ENCODE data around the gene TSPOAP1.

Gene TSPOAP1

DNA sequence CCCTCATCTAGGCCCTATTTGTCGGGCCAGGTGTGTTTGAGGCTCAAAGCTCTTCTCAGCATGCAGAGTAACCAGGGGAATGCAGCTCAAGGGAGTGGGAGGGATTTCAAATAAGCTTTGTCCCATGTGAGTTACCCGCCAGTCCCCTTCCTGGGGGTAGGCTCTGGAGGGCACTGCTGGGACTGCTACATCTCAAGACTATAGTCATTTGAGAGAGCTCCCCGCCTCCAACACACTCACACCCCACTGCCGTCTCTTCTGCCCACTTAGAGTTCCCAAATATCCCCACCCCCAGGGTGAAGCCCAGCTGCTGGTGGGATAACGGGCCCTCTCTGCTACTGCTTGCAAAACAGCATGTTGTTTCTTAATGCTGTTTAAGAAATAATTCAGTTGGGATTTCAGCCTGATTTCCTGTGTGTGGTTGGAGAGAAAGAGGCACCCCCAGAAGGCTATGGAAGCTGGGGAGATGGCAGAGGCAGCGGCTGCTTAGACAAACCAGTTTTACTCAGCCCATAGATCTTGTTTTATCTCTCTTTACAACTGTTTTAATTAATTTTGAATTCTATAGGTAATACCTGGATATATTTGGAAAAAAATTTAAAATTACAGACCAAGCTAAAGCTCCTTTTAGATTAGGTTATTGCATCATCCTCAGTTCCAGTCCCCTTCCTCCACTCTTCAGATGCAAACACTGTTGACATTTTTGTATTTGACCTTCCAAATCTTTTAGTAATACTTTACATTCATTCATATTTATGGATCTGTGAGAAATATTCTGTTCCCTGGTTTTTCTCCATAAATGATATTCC lies 43.8 kb downstream of the TSPOAP1 start:
- H3K4me3 ChIP-seq (ENCODE audit: low read depth, low read length): no peak overlapping the region
- DNase-seq (ENCODE audit: low read depth): no peak

DNA sequence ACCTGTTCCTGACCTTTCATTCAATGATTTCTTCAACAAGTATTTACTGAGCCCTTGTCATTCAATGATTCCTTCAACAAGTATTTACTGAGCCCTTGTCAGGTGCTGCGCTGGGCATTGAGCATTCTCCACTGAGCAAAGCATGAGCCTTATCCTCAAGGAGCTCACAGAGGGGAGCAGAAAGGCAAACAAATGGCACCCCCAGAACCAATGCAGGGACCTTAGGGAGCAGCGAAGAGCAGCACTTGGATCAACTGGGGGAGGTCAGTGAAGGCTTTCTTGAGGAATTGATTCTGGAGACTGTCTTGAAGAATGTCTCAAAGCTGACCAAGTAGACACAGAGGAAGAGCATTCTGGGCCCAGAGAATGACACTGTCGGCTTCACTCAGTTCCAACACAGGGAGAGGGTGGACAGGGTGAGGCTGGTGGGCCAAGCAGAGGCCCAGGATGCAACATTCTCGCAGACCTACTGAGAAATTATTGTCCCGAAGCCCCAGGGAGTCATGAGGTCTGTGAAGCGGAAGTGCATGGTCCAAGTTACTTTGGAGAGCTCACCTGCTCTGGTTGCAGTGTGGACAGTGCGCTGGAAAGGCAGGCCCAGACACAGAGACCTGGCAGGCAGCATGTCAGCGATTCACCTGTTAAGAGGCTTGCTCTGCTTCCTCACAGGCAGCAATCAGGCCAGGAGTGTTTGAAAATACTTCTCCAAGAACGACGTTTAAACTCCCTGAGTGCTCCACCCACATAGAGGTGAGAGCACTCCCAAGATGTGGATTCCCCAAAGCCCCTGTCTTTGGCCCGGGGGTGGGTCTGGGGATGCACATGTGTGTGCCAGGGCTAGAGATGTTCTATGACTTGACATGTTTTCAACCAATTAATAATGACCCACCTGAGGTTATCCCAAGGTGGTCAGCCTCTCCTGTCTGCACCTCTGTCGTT lies 44.7 kb downstream of the TSPOAP1 start:
- H3K4me3 ChIP-seq (ENCODE audit: low read depth, low read length): no peak overlapping the region
- DNase-seq (ENCODE audit: low read depth): no peak

DNA sequence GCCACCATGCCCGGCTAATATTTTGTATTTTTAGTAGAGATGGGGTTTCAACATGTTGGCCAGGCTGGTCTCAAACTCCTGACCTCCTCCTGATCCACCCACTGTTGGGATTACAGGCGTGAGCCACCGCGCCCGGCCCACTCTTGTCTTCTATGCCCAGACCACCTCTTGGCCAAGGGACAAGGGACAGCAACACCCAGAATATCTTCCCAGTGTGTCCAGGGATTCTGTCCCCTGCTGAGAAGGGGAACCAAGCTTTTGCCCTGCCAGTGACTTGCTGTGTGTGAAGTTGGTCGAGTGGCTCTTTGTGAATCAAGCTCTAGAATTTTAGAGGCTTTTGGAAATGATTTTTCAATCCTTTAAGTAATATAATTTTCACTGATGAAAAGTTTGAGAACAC lies 46.2 kb downstream of the TSPOAP1 start:
- DNase-seq (ENCODE audit: low read depth): no peak
- no peak overlapping the region for H3K4me3 ChIP-seq (ENCODE audit: low read depth, low read length)

DNA sequence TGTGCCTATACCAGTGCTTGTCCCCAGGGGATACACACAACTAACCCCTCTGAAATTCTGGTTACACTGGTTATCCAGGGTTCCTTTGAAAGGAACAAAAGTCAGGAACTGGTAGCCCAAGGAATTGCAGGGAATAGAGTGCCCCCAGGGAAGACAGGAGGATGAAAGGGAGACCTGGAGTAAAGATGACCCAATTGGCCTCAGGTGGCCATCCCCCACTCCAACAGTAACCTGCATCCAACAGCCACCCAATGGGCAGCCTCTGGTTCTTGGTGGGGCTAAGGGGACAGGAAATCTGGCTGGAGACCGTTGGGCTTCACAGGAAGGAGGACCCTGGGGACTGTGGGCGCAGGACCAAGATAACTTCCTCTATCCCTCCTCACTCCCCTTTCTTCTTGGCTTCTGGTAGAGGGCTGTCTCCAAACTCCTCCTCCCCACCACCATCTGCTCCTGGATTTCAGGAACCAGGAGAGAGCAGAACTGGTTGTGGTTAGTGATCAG lies 47.0 kb downstream of the TSPOAP1 start:
- no peak for DNase-seq (ENCODE audit: low read depth)

DNA sequence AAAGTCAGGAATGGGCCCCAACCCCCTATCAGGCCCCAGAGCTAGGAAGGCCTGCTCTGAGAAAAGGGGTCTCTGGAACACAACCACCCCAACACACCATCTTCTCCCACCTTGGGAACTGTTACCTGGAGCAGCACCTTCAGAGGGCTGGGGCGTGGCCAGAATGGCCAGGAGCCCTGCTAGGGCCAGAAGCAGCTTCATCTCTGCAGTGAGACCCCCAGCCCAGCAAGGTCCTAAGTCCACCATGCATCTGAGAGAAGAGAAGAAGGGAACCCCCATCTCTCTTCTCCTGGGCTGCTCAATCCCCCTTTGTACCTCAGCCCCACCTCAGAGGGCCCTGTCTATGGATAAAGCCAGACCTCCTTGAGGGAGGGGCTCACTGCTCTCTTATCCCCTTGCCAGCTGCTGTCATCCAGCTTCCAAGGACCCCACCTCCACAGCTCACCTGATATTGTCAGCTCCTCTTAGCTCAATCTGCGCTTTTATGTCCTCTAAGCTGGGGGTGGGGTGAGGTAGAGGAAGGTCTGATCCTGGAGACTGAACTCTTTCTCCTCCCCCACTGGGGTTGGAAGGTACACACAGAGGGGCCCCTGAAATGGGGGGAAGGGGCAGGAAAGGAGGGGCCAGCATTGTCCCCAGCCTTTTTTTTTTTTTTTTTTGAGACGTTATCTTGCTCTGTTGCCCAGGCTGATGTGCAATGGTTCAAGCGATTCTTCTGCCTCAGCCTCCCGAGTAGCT lies 47.9 kb downstream of the TSPOAP1 start, which contains the start of gene MPO:
Gene MPO, minus strand, starts transcription at position 456 of the 738 bp plus-strand sequence. Its CDS starts 177 bp downstream, at position 279.
- DNase-seq (ENCODE audit: low read depth): no peak
- H3K4me3 ChIP-seq (ENCODE audit: low read depth, low read length): no peak within 1 kb of the TSS

More for the DNA sequence above, 47.0 kb downstream of the TSPOAP1 start:
- H3K4me3 ChIP-seq (ENCODE audit: low read depth, low read length): no peak overlapping the region

DNA sequence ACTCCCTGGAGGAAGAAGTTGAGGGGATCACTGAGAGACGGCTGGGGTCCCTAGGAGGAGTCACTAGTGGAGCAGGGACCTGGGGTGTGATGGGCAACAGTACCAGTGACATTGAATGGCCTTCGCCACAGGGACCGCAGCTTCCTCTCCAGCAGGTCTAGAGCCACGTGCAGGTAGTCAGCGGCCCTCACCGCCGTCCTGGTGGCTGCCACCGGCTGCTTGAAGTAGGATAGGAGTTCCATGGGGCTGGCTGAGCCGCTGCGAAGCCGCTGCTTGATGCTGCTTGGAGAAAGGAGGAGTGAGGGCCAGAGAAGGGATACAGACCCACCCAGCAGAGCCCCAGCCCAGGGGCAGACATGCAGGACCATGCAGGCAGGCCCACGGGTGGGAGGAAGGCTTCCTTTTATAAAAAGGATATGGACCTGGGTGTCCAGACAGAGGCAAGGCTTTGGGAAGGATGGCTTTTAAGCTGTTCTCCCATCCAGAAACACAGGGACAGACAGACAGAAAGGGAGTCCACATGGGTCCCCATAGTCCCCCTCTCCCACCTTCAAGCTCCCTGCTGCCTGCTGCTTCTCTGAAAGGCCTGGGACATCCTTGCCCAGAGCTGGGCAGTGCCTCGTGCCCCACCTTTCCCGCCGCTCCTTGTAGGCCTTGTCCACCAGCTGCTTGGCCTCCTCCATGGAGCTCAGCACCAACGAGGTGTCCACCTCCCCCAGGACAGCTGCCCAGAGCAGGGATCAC lies 48.7 kb downstream of the TSPOAP1 start:
- no peak overlapping the region for H3K4me3 ChIP-seq (ENCODE audit: low read depth, low read length)
- DNase-seq (ENCODE audit: low read depth): no peak

DNA sequence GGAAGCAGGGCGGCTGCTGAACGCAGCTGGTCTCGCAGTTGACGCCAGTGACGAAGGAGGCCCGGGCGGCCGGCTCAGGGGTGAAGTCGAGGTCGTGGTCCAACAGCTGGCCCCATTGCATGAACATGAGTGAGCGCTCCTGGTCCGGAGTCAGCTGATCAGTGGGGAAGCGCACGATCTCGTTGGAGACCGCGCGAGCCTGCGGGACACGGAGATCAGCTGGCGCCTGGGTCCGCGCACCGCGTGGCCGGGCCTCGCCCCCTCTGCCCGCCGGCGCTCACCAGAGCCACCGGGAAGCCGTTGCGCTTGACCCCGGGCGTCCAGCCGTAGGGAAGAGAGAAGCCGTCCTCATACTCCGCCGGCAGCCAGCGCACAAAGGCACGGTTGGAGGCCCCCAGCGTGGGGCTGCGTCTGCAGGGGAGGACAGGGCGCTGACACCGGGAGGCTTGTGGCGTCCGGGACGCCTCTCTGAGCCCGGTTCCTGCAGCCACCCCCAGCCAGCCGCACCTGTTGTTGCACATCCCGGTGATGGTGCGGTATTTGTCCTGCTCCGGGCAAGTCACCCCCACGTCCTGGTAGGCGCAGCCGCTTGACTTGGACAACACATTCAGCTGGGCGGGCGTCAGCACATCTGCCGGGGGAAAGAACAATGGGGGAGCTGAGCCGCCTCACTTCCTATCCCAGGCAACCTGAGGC lies 49.4 kb downstream of the TSPOAP1 start:
- H3K4me3 ChIP-seq (ENCODE audit: low read depth, low read length): no peak overlapping the region
- DNase-seq (ENCODE audit: low read depth): no peak

DNA sequence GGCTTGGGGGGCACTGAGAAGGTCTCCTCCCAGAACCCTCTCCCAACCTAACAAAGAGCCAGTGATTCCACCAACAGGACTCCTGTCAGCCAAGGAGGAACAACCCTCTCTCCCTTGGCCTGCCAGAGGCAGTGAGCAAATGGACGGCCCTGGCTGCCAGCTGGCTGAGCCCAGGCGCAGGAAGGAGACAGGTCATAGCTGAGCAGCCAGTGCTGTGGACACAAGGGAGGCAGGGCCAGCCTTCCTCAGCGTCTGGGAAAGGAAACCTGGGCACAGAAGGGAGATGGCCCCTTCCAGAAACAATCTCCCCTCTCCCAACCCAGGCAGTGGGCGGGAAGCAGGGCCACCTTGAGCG lies 50.0 kb downstream of the TSPOAP1 start:
- H3K4me3 ChIP-seq (ENCODE audit: low read depth, low read length): no peak overlapping the region
- DNase-seq (ENCODE audit: low read depth): no peak

DNA sequence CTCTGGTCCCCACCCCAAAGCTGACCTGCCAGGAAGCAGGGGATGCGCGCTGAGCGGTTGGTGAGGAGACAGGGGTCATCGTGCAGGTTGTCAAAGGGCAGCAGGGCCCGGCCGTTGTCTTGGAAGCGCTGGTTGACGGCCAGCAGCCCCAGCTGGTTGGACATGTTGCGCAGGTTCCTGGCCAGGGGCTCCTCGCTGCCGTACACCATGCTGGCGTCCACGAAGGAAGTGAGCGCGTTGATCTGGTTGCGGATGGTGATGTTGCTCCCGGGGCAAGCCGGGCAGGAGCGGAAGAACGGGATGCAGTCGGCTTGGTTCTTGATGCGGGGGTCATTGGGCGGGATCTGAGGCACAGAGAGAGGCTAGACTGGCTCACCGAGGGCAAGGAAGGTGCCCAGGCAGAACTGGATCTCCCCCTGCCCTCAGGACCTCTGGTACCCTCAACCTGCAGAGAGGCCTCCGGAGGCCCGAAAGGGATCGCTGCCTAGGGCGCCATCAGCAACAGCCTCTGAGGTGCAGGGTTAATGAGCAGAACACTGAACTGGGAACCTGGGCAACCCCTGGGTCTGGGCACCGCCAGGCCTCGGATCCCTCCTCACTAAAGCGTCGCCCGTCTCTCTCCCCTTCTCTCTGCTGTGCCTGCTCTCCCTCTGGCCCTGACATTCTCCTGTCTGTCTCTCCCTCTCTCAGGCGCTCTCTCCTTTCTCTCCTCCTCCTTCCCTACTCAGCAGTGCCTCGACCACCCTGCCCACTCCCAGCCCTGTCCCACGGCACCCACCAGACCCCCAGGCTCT lies 50.6 kb downstream of the TSPOAP1 start:
- no peak overlapping the region for H3K4me3 ChIP-seq (ENCODE audit: low read depth, low read length)
- DNase-seq (ENCODE audit: low read depth): no peak

DNA sequence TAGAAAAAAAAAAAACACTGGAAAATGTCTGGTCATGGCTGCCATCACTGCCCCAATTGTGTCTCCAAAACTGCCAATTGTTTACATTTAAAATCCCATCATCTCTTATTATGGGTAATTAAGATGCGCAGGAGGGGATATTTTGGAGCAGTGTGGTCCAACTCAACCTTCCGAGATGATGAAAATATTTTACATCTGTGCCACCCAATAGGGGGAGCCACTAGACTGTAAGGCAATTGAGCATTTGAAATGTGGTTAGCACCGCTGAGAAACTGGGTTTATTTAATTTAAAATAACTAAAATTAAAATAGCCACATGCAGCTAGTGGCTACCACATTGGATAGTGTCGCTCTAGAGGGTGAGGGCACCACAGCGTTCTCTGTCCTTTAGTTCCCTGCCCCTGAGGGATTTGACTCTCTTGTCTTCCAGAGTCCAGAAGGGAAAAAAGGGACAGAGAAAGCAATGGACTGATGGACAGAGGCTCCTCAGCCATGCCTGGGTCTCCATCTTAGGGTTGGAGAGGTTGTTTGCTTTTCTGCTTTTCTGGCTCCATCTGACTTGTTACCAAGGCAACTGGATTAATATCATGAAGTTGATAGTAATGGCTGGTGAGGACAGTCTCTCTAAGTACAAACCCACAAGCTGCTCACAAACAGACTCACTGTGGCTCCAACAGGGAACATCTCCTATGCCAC lies 51.3 kb downstream of the TSPOAP1 start:
- H3K4me3 ChIP-seq (ENCODE audit: low read depth, low read length): no peak overlapping the region
- no peak for DNase-seq (ENCODE audit: low read depth)

DNA sequence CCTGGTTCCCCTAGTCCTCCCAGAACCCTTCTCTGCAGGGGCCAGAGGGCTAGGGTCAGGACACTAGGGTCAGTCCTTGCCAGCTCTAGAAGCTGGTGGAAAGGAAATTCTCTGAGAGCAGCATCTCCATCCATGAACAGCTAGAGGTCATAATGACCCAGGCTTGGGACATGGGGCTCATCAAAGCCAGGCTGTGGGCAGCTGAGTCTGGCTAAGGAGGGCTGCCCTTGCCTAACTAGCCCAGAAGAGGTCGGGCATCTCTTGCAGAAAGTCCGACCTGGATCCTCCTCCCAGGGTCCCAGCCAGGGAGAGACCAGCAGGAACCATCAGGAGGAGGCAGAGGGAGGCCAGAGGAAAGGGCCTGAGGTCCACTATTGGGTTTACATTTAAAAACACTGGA lies 52.2 kb downstream of the TSPOAP1 start:
- H3K4me3 ChIP-seq (ENCODE audit: low read depth, low read length): no peak overlapping the region
- no peak for DNase-seq (ENCODE audit: low read depth)

DNA sequence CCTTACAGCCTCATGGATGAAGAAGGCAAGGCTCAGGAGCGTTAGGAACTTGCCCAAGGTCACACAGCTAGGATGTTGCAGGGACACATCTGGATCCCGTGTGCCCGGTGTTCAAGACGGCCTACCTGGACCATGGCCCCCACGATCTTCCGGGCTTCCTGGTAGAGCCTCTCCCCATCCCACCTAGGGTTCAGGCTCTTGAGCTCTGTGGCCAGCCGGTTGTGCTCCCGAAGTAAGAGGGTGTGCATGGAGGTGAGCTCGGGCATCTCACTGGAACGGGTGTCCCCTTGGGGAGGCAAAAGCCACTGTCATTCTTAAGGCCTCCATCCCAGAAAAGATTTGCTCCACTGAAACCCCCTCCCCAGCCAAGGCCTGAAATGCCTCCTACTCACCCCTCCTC lies 53.2 kb downstream of the TSPOAP1 start:
- no peak overlapping the region for H3K4me3 ChIP-seq (ENCODE audit: low read depth, low read length)
- no peak for DNase-seq (ENCODE audit: low read depth)

DNA sequence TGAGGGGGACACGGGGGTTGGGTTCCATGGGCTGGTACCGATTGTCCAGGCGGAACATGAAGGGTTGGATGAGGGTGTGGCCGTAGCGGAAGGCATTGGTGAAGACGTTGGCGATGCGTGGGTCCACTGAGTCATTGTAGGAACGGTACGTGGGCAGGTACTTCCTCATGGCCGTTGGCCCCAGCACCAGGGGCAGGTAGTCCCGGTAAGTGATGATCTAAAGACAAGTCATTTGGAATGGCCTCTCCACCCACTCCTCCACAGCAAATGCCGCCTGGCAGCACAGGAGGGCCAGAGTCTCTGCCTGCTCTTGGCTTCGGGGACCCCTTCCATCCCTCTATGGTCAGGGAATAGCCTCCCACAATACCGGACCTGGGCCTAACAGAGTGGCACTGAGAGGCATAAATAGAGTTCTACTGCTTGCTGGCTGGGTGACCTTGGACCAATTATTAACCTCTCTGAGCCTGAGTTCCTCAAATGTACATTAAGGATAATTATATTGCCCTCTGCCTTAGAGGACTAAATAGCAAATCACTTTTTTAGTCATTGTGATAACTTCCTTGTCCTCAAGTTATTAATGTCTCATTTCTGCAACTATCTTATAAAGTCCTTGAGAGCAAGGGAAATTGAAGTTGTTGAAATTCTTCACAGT lies 55.0 kb downstream of the TSPOAP1 start:
- no peak for DNase-seq (ENCODE audit: low read depth)
- H3K4me3 ChIP-seq (ENCODE audit: low read depth, low read length): no peak overlapping the region

DNA sequence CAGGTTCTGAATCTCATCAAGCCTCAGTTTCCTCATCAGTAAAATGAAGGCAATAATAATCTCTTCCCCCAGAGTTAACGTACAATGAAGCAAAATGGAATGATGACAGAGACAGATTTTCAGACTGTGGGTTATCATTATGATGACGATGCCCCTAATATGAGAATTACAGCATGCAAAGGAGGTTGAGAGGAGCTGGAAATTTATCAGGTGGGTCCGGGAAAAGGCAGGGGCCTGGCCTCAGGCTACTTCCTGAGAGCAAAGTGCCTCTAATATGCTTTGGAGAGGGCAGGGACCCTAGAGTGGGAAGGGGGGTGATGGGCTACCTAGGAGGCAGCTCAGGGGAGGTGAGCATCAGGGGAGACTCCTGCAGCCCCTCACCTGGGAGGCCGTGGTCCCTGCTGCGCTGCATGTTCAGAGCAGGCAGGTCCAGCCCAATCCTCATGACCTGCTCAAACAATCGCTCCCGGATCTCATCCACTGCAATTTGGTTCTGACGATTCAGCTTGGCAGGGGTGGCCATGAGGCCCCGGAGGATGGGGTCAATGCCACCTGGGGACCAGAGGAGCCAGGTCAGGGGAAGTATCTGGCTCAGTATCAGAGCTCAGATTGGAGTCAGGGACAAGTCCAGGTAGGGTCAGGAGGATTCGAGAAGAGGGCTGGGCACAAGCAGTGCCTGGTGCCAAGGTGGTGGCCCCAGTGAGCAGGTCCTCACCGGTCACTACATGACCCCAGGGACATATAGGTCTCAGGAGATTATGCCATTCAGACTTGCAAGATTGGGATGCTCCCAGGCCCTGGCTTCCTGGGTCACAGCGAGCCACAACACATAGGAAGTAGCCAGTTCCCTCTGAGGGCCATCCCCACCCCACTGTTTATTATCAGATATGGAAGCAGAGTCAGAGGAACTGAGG lies 56.0 kb downstream of the TSPOAP1 start:
- DNase-seq (ENCODE audit: low read depth): no peak
- H3K4me3 ChIP-seq (ENCODE audit: low read depth, low read length): no peak overlapping the region

DNA sequence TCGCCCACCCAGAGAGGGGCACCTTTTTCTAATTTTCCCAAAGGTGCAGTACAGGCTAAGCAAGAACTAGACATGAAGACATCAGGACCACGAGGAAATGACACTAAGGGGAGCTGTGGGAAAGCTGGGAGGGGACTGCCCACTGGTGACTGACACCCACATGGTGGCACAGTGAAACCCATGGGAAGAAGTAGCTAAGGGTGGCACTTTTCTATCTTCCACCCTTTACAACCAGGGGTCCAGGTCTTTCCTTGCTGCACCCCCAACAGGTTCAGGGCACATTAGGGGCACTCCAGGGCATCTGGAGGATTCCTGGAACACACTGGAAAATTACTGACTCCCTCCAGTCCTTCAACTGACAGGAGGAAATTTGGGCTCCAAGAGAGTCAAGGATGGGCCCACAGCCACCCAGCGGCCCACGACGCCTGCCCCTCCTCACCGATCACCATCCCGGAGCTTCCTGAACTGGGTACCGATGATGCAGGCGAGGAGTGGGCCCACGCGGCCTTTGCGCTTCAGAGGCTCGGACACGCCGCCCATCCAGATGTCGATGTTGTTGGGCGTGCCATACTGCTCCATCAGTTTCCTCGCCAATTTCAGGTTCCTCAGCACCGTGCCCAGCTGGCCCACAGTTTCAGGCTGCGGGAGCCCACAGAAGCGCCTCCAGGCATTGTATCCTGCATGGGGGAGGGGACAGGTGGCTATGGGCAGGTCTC lies 57.2 kb downstream of the TSPOAP1 start:
- no peak overlapping the region for H3K4me3 ChIP-seq (ENCODE audit: low read depth, low read length)
- DNase-seq (ENCODE audit: low read depth): no peak

All from skeletal muscle cell (primary cell).